Measurements from ENCODE around the gene SLC66A2. TPM values are rescaled to one million over a fixed set of nuclear protein-coding genes. Genes with fewer than 3 reads are reported as not detected.

Gene SLC66A2
- total and polyA plus RNA-seq, 8 donors = 19.6 to 36.1 (median 22.6) TPM

GRCh38 chr18:79988451-79989194, 37.2 kb upstream of the SLC66A2 start, which contains the start of gene TXNL4A:
TSS of gene TXNL4A (minus strand) at chr18:79988563. CDS start at chr18:79988392, 171 bp downstream.
- no peaks in the 10 kb centered on the region for H3K9me3 ChIP-seq
- DNase-seq = peak; percentile 77 to 95 (median 86)
- TF ChIP-seq CTCF (IDR thresholded peaks at IDR 0.05) = no peak
- peak within 1 kb of the TSS; percentile 96 to 98 (median 97) for H3K27ac ChIP-seq
- no peaks in the 10 kb centered on the region for H3K36me3 ChIP-seq
- peaks cover 0 to 18% (median 11%) of the 10 kb centered on the region in 3 donors for H3K4me1 ChIP-seq
- 0 to 1% methylated on average over 63 to 71 of the region's 71 CpGs for WGBS, 2 donors
- FAIRE-seq = no peak
- H3K27me3 ChIP-seq = no peaks in the 10 kb centered on the region
- H3K4me3 ChIP-seq = peak within 1 kb of the TSS; percentile 84 to 96 (median 88)
- ATAC-seq = peak; percentile 95 to 99 (median 98)
- intact Hi-C loops (cut with DNase I) = no loop called here

GRCh38 chr18:79988071-79988450, 36.6 kb upstream of the SLC66A2 start:
- H3K27me3 ChIP-seq = no peaks in the 10 kb centered on the region
- DNase-seq (peak in 5 of 6 donors; percentile 46 to 83 (median 65)), ATAC-seq (peak; percentile 57 to 79 (median 73)), FAIRE-seq (no peak)
- peaks cover 0 to 21% (median 11%) of the 10 kb centered on the region in 3 donors for H3K4me1 ChIP-seq
- no peak for TF ChIP-seq CTCF (IDR thresholded peaks at IDR 0.05)
- peak overlapping the region; percentile 84 to 96 (median 88) for H3K4me3 ChIP-seq
- H3K9me3 ChIP-seq = no peaks in the 10 kb centered on the region
- H3K27ac ChIP-seq = peak overlapping the region; percentile 96 to 98 (median 97)
- WGBS, 2 donors = 1% methylated on average over 43 to 48 of the region's 48 CpGs
- intact Hi-C loops (cut with DNase I) = no loop called here
- H3K36me3 ChIP-seq = no peaks in the 10 kb centered on the region

DNA sequence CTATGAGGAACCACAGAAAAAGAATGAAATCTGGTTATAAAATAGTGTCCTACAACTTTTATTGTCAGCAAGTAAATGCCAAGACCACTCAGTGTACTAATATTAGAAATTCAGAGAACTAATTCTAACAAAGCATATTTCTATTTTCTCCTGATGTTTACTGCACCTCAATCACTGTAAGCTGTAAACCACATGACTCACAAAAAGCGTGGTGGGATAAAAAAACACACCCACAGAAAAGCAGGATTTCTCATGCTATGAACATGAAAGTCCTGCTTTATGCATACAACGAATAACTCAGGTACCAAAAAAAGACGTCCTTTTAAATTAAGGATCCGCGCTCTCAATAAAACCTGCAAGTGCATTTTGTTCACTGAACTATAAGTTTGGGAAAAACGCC, 36.1 kb upstream of the SLC66A2 start:
- intact Hi-C loops (cut with DNase I) = no loop called here
- ATAC-seq = no peak
- no peak for DNase-seq
- no peak for FAIRE-seq
- no peaks in the 10 kb centered on the region for H3K9me3 ChIP-seq
- peaks cover 0 to 23% (median 11%) of the 10 kb centered on the region in 3 donors for H3K4me1 ChIP-seq
- no peak for TF ChIP-seq CTCF (IDR thresholded peaks at IDR 0.05)
- H3K36me3 ChIP-seq = no peaks in the 10 kb centered on the region
- H3K4me3 ChIP-seq = peak overlapping the region; percentile 84 to 96 (median 88)
- WGBS, 2 donors = 0% methylated on average over 6 of the region's 6 CpGs
- no peaks in the 10 kb centered on the region for H3K27me3 ChIP-seq
- H3K27ac ChIP-seq = peak overlapping the region in 2 of 4 donors; percentile 97 to 98

GRCh38 chr18:79986726-79987125, 35.3 kb upstream of the SLC66A2 start:
- intact Hi-C loops (cut with DNase I) = no loop called here
- H3K4me1 ChIP-seq = peaks cover 0 to 23% (median 11%) of the 10 kb centered on the region in 3 donors
- H3K9me3 ChIP-seq = no peaks in the 10 kb centered on the region
- no peak overlapping the region for H3K27ac ChIP-seq
- H3K36me3 ChIP-seq = no peaks in the 10 kb centered on the region
- DNase-seq (no peak), ATAC-seq (no peak), FAIRE-seq (no peak)
- TF ChIP-seq CTCF (IDR thresholded peaks at IDR 0.05) = no peak
- 22 to 28% methylated on average over 7 of the region's 7 CpGs for whole genome bisulfite sequencing, 2 donors
- H3K4me3 ChIP-seq = peak overlapping the region in 3 of 4 donors; percentile 84 to 92 (median 85)
- H3K27me3 ChIP-seq = no peaks in the 10 kb centered on the region

DNA sequence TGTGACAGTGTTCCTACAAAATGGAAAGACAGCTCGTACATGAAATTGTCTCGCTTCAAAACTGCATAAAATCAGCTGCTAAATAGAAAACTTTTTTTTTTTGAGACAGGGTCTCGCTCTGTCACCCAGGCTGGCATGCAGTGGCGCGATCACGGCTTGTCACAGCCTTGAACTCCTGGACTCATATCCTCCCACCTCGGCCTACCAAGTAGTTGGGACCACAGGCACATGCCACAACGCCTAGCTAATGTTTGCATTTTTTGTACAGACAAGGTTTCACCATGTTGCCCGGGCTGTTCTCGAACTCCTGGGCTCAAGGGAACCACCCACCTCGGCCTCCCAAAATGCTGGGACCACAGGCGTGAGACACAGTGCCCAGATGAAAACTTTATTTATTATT, 33.7 kb upstream of the SLC66A2 start:
- no peak overlapping the region for H3K27ac ChIP-seq
- H3K4me1 ChIP-seq = peaks cover 0 to 23% (median 11%) of the 10 kb centered on the region in 3 donors
- H3K9me3 ChIP-seq = no peaks in the 10 kb centered on the region
- WGBS, 2 donors = 79 to 83% methylated on average over 12 of the region's 12 CpGs
- no peak for FAIRE-seq
- no peak overlapping the region for H3K4me3 ChIP-seq
- no peak for TF ChIP-seq CTCF (IDR thresholded peaks at IDR 0.05)
- H3K36me3 ChIP-seq = no peaks in the 10 kb centered on the region
- ATAC-seq = no peak
- DNase-seq = no peak
- no peaks in the 10 kb centered on the region for H3K27me3 ChIP-seq
- intact Hi-C loops (cut with DNase I) = no loop called here

Measured in pancreas (tissue), 10 donors.